SK-N-SH (cell line): ENCODE results near the gene DUSP16. TPM values are rescaled to one million over a fixed set of nuclear protein-coding genes. Genes with fewer than 3 reads are reported as not detected.

Experiments
- CTCF ChIA-PET: fragments of 300-600, 350-600 bp; formaldehyde crosslinking; extraction: SDS; loops from one replicate; lab custom pipeline; 2021; lab: Yijun Ruan, JAX
- POLR2A ChIA-PET: fragments of 350-600 bp; sonication (Branson Sonifier 250); formaldehyde crosslinking; extraction: SDS; loops from one replicate; lab custom pipeline; 2020; ENCODE audit warnings: antibody characterized with exemption, inconsistent platforms; lab: Yijun Ruan, JAX
- DNase-seq: peaks from one replicate; pipeline ENCODE4 v3.0.0; 2012
- H2AFZ ChIP-seq: fragments of 200-600 bp; sonication (generic); 2 replicates; pipeline ENCODE4 v1.8.1; 2016; ENCODE audit warnings: antibody characterized with exemption, mild to moderate bottlenecking, low read depth
- H3F3A ChIP-seq: fragments of 200-600 bp; sonication (generic); replicated peaks from 2 replicates; pipeline ENCODE3; 2016; ENCODE audit warnings: antibody characterized with exemption, mild to moderate bottlenecking; ENCODE audit not compliant: insufficient read depth
- H3K27ac ChIP-seq, 2 experiments: fragments of 200-500 bp in 1 of 2; fragments of 200-600 bp in 1 of 2; sonication (Bioruptor generic) in 1 of 2; sonication (generic), shearing (Covaris generic) in 1 of 2; 2 replicates each; pipeline versions ENCODE4 v1.5.1 to v1.6.1; 2014 to 2016; ENCODE audit warnings: low read depth in 2 of 2, inconsistent platforms in 1 of 2, low read length in 1 of 2, mild to moderate bottlenecking in 1 of 2, mixed read lengths in 1 of 2
- H3K27me3 ChIP-seq: fragments of 200-600 bp; sonication (generic), shearing (Covaris generic); 2 replicates; pipeline ENCODE4 v1.6.1; 2016; ENCODE audit warnings: mixed run types; ENCODE audit not compliant: insufficient read depth
- H3K36me3 ChIP-seq, 2 experiments: fragments of 200-500 bp in 1 of 2; fragments of 200-600 bp in 1 of 2; sonication (Bioruptor generic) in 1 of 2; sonication (generic) in 1 of 2; replicated peaks in 1 of 2; 2 replicates each; pipeline versions ENCODE3 to v1.5.1; 2014 to 2016; ENCODE audit warnings: low read length in 1 of 2, mild to moderate bottlenecking in 1 of 2; ENCODE audit not compliant: insufficient read depth in 2 of 2, control insufficient read depth in 1 of 2
- H3K4me1 ChIP-seq, 2 experiments: fragments of 200-500 bp in 1 of 2; fragments of 200-600 bp in 1 of 2; sonication (Bioruptor generic) in 1 of 2; sonication (generic), shearing (Covaris generic) in 1 of 2; 2 replicates each; pipeline versions ENCODE4 v1.5.1 to v1.6.1; 2014 to 2016; ENCODE audit warnings: low read depth in 1 of 2, low read length in 1 of 2, mixed run types in 1 of 2; ENCODE audit not compliant: insufficient read depth in 2 of 2, control insufficient read depth in 1 of 2
- H3K4me2 ChIP-seq: fragments of 200-600 bp; sonication (generic), shearing (Covaris generic); 2 replicates; pipeline ENCODE4 v1.6.1; 2017; ENCODE audit warnings: mixed run types
- H3K4me3 ChIP-seq, 2 experiments: fragments of 200-500 bp in 1 of 2; fragments of 200-600 bp in 1 of 2; sonication (Bioruptor generic) in 1 of 2; sonication (generic), shearing (Covaris generic) in 1 of 2; 2 replicates each; pipeline versions ENCODE4 v1.5.1 to v1.8.1; 2014 to 2016; ENCODE audit warnings: low read depth in 2 of 2, inconsistent platforms in 1 of 2, low read length in 1 of 2, mild to moderate bottlenecking in 1 of 2, mixed read lengths in 1 of 2, moderate library complexity in 1 of 2
- H3K79me2 ChIP-seq: fragments of 200-600 bp; sonication (generic); 2 replicates; pipeline ENCODE4 v1.8.1; 2017; ENCODE audit warnings: mild to moderate bottlenecking; ENCODE audit not compliant: insufficient read depth
- H3K9ac ChIP-seq: fragments of 200-600 bp; sonication (generic); 2 replicates; pipeline ENCODE4 v1.6.1; 2017; ENCODE audit warnings: mixed run types
- H3K9me2 ChIP-seq: fragments of 200-600 bp; sonication (generic); 2 replicates; pipeline ENCODE4 v1.6.1; 2017; ENCODE audit warnings: mixed run types
- H3K9me3 ChIP-seq: fragments of 200-600 bp; sonication (generic); 2 replicates; pipeline ENCODE4 v1.6.1; 2017; ENCODE audit warnings: mixed run types, mild to moderate bottlenecking, moderate library complexity
- H4K20me1 ChIP-seq: fragments of 200-600 bp; sonication (generic); 2 replicates; pipeline ENCODE4 v1.6.1; 2017; ENCODE audit warnings: mild to moderate bottlenecking, mixed run types; ENCODE audit not compliant: insufficient read depth
- CHD2 ChIP-seq: fragments of 150-350 bp; IDR thresholded peaks from 2 replicates; pipeline ENCODE4 v1.6.1; 2018; ENCODE audit warnings: low read length; ENCODE audit not compliant: partially characterized antibody
- CTCF ChIP-seq: fragments of 200-600 bp; sonication (generic); IDR thresholded peaks from 2 replicates; pipeline ENCODE4 v1.6.1; 2017; ENCODE audit warnings: antibody characterized with exemption, mild to moderate bottlenecking, moderate library complexity
- EZH2phosphoT487 ChIP-seq: fragments of 200-600 bp; sonication (generic); IDR thresholded peaks from 2 replicates; pipeline ENCODE4 v1.6.1; 2017; ENCODE audit warnings: low read depth, mixed run types, mild to moderate bottlenecking, antibody characterized with exemption, moderate library complexity, borderline replicate concordance
- FOSL2 ChIP-seq: IDR thresholded peaks from 2 replicates; pipeline ENCODE4 v1.4.0; 2012; ENCODE audit warnings: low read depth, mild to moderate bottlenecking, moderate library complexity, borderline replicate concordance
- FOXM1 ChIP-seq: IDR thresholded peaks from 2 replicates; pipeline ENCODE4 v1.4.0; 2012; ENCODE audit warnings: low read depth, mild to moderate bottlenecking
- GATA2 ChIP-seq: sonication (generic); formaldehyde crosslinking; IDR thresholded peaks from 2 replicates; pipeline ENCODE4 v1.5.0; 2020; ENCODE audit warnings: mild to moderate bottlenecking, missing genetic modification reagents
- MXI1 ChIP-seq: IDR thresholded peaks from 2 replicates; pipeline ENCODE4 v1.6.1; 2012; ENCODE audit warnings: mild to moderate bottlenecking, low read depth, low read length, improper control_type of control experiment
- RCOR1 ChIP-seq: fragments of 150-350 bp; IDR thresholded peaks from 2 replicates; pipeline ENCODE4 v1.6.1; 2017; ENCODE audit warnings: antibody characterized with exemption, low read length
- RFX5 ChIP-seq: IDR thresholded peaks from 2 replicates; pipeline ENCODE4 v1.6.1; 2012; ENCODE audit warnings: mild to moderate bottlenecking, improper control_type of control experiment, low read length
- RXRA ChIP-seq: IDR thresholded peaks from 2 replicates; pipeline ENCODE4 v1.4.0; 2012; ENCODE audit warnings: low read depth, mild to moderate bottlenecking, borderline replicate concordance
- SIN3A ChIP-seq: IDR thresholded peaks from 2 replicates; pipeline ENCODE4 v1.6.1; 2012; ENCODE audit warnings: low read depth, mild to moderate bottlenecking, low read length, moderate library complexity, borderline replicate concordance
- TCF12 ChIP-seq: IDR thresholded peaks from 2 replicates; pipeline ENCODE4 v1.4.0; 2012
- TEAD4 ChIP-seq: IDR thresholded peaks from 2 replicates; pipeline ENCODE4 v1.4.0; 2012; ENCODE audit warnings: mild to moderate bottlenecking, borderline replicate concordance; ENCODE audit not compliant: insufficient read depth
- USF1 ChIP-seq: IDR thresholded peaks from 2 replicates; pipeline ENCODE4 v1.4.0; 2012; ENCODE audit warnings: low read depth, borderline replicate concordance
- polyA plus RNA-seq, 3 experiments: library from polyadenylated mRNA; depleted of rRNA; stranded (reverse); fragments of >200 nt; gene quantifications; 2 replicates each; pipeline ENCODE4 v1.2.3, GENCODE V29; 2012
- TF ChIP-seq, protein P1 (sequence below): IDR thresholded peaks from 2 replicates; pipeline ENCODE4 v1.4.0; 2012; ENCODE audit warnings: low read depth, borderline replicate concordance

DUSP16 gene
- polyA plus RNA-seq, 1 of the 3 experiments (the other 2 are of a cell fraction), result 7.1 TPM

GRCh38 chr12:12491606-12492005 lies 71.1 kb downstream of the DUSP16 start:
- Histone ChIP-seq H3K27me3 (no peaks in the 10 kb centered on the region), H3K79me2 (peaks cover 48% of the 10 kb centered on the region)
- no peak for TF ChIP-seq TEAD4
- TF ChIP-seq SIN3A, result no peak
- TF ChIP-seq USF1, result no peak
- no peak for TF ChIP-seq CHD2
- no peak for TF ChIP-seq RXRA
- TF ChIP-seq CTCF, result no peak
- no peak for TF ChIP-seq FOXM1
- TF ChIP-seq RCOR1, result no peak
- TF ChIP-seq, protein P1, sequence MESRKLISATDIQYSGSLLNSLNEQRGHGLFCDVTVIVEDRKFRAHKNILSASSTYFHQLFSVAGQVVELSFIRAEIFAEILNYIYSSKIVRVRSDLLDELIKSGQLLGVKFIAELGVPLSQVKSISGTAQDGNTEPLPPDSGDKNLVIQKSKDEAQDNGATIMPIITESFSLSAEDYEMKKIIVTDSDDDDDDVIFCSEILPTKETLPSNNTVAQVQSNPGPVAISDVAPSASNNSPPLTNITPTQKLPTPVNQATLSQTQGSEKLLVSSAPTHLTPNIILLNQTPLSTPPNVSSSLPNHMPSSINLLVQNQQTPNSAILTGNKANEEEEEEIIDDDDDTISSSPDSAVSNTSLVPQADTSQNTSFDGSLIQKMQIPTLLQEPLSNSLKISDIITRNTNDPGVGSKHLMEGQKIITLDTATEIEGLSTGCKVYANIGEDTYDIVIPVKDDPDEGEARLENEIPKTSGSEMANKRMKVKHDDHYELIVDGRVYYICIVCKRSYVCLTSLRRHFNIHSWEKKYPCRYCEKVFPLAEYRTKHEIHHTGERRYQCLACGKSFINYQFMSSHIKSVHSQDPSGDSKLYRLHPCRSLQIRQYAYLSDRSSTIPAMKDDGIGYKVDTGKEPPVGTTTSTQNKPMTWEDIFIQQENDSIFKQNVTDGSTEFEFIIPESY, result no peak
- TF ChIP-seq MXI1, result no peak
- no peak for TF ChIP-seq TCF12
- no peak for TF ChIP-seq FOSL2
- no peak for TF ChIP-seq RFX5
- TF ChIP-seq GATA2 (CRISPR knock-in tag), result no peak
- no peak for TF ChIP-seq EZH2phosphoT487
- TF ChIP-seq, all 33 proteins: peak for 0
- no peak overlapping the region for H3K9ac ChIP-seq
- no peaks in the 10 kb centered on the region for H3K9me2 ChIP-seq
- H3K4me3 ChIP-seq, result no peak overlapping the region
- peaks cover 0 to 6% of the 10 kb centered on the region in 2 experiments; a peak in 2 of 4 replicates for H3K4me1 ChIP-seq
- no peak overlapping the region for H3K27ac ChIP-seq
- H3K4me2 ChIP-seq, result no peak overlapping the region
- ChIA-PET POLR2A (no interaction called here), CTCF (no interaction called here)
- no peaks in the 10 kb centered on the region for H4K20me1 ChIP-seq
- peaks cover 7 to 31% of the 10 kb centered on the region in 2 experiments for H3K36me3 ChIP-seq
- no peaks in the 10 kb centered on the region for H3F3A ChIP-seq
- H2AFZ ChIP-seq, result no peak overlapping the region
- no peak for DNase-seq
- no peaks in the 10 kb centered on the region for H3K9me3 ChIP-seq
